Heart left ventricle (tissue), 16 donors: ENCODE results near the gene RIMOC1. TPM values are rescaled to one million over a fixed set of nuclear protein-coding genes. Genes with fewer than 3 reads are reported as not detected.

Experiments
- ATAC-seq, 4 donors: fragments of 200-7000 bp; cut with Tn5 transposase; one replicate each; pipeline ENCODE4 v1.9.1; 2020 to 2022; ENCODE audit warnings: moderate library complexity in 4 of 4, mild to moderate bottlenecking in 3 of 4, moderate number of reproducible peaks in 1 of 4
- DNase-seq, 5 donors: peaks; one replicate each; pipeline ENCODE4 v3.0.0-alpha.2; 2020
- H3K27ac ChIP-seq, 12 donors: fragments of 200-600 bp; sonication (generic) in 4 of 12; one replicate each; pipeline versions ENCODE4 v1.5.0 to v1.8.0; 2016 to 2022; ENCODE audit warnings: mild to moderate bottlenecking in 2 of 12
- H3K27me3 ChIP-seq, 9 donors: fragments of 200-600 bp; sonication (generic) in 2 of 9; one replicate each; pipeline versions ENCODE4 v1.5.1 to v1.8.0; 2016 to 2022; ENCODE audit warnings: mild to moderate bottlenecking in 3 of 9
- H3K36me3 ChIP-seq, 9 donors: fragments of 200-600 bp; sonication (generic) in 2 of 9; one replicate each; pipeline versions ENCODE4 v1.5.0 to v1.8.0; 2018 to 2022; ENCODE audit warnings: mild to moderate bottlenecking in 2 of 9
- H3K4me1 ChIP-seq, 12 donors: fragments of 200-600 bp; sonication (generic) in 4 of 12; one replicate each; pipeline versions ENCODE4 v1.5.0 to v1.8.0; 2016 to 2022; ENCODE audit warnings: mild to moderate bottlenecking in 3 of 12
- H3K4me3 ChIP-seq, 12 donors: fragments of 200-600 bp; sonication (generic) in 4 of 12; one replicate each; pipeline versions ENCODE4 v1.5.0 to v1.8.0; 2017 to 2022; ENCODE audit warnings: mild to moderate bottlenecking in 9 of 12, moderate library complexity in 4 of 12
- H3K9me3 ChIP-seq, 12 donors: fragments of 200-600 bp; sonication (generic) in 4 of 12; one replicate each; pipeline versions ENCODE4 v1.5.0 to v1.8.0; 2016 to 2022; ENCODE audit warnings: mild to moderate bottlenecking in 1 of 12
- CTCF ChIP-seq, 12 donors: fragments of 200-600 bp; sonication (generic) in 4 of 12; IDR thresholded peaks; one replicate each; pipeline versions ENCODE4 v1.5.0 to v1.8.0; 2018 to 2022; ENCODE audit warnings: antibody characterized with exemption in 12 of 12, mild to moderate bottlenecking in 5 of 12
- POLR2A ChIP-seq, 2 donors: fragments of 450-650 bp; IDR thresholded peaks; one replicate each; pipeline ENCODE4 v1.6.1; 2017; ENCODE audit warnings: antibody characterized with exemption in 2 of 2, mild to moderate bottlenecking in 2 of 2, moderate library complexity in 2 of 2
- WGBS, 4 donors: extraction: QIAGEN DNeasy Blood & Tissue Kit in 2 of 4; methylation state at CpG; one replicate each; pipeline versions ENCODE4 v1.1.5 to v1.1.7; 2013 to 2018; 5-methylcytosine and 5-hydroxymethylcytosine counted together
- intact Hi-C, 10 donors: fragments of 100-400 bp; cut with DNase I; formaldehyde crosslinking; loops; one replicate each; pipeline versions ENCODE4 v1.11.1 to v1.14.2; 2022
- polyA plus RNA-seq, 2 donors: library from polyadenylated mRNA; stranded (reverse); fragments of 200-250 nt; gene quantifications; one replicate each; pipeline ENCODE4 v1.2.3, GENCODE V29; 2013
- total RNA-seq, 9 donors: library from RNA; depleted of rRNA in 2 of 9; stranded (reverse); fragments of >200 nt in 2 of 9; fragmentation: NEBNext Ultra II Directional in 3 of 9; extraction: Animal tissue kit (Norgen Biotek cat#: 25700) in 3 of 9; gene quantifications; one replicate each; pipeline versions ENCODE4 v1.1.0 to v1.2.4, GENCODE V29; 2016 to 2023
- donor health status: ischemic (EF 13 %, LVEDD 7.1; RV severe dilation, severe dysfunction).
- donor health status: healthy with polysubstance abuse.
- donor health status: DM: no; HTN: yes; CAD: no.
- donor health status: DM: no; HTN: no; CAD: no.
- donor health status: ischemic (EF 25% LVEDD 6.9; RV normal size, moderate dysfunction).
- donor health status: ischemic (EF 25% LVEDD 5.7; RV mildly dilated, moderate dysfunction).
- donor health status: healthy.
- donor health status: DM: yes; HTN: yes; CAD: no.
- donor health status: ischemic (EF 35%, LVEDD 5.7; RV mildly dilated, moderate dysfunction).
- donor health status: nonischemic (EF 11% LVEDD 7.7; RV severe dilation, severe dysfunction).
- donor health status: DM: yes; HTN: yes; CAD: no.
- donor health status: PGD.
- donor health status: ischemic (EF 29% LVEDD 5.4; RV normal size, mild dysfunction).
- donor health status: nonischemic (EF 23%, LVEDD 6.1; RV moderate dilation, normal function).

The RIMOC1 gene
- total and polyA plus RNA-seq, 11 donors, result 4.4 to 24.0 (median 15.6) TPM

- Histone ChIP-seq H3K9me3 (peaks cover 0 to 19% (median 0%) of the 10 kb centered on the region in 12 donors), H3K27ac (no peak overlapping the region), H3K4me3 (no peak overlapping the region), H3K4me1 (no peaks in the 10 kb centered on the region), H3K36me3 (no peaks in the 10 kb centered on the region), H3K27me3 (no peaks in the 10 kb centered on the region)
- WGBS, 4 donors, result 75 to 94% (median 82%) methylated on average over 3 of the region's 3 CpGs
- ATAC-seq (no peak), DNase-seq (no peak)
- TF ChIP-seq CTCF (IDR thresholded peaks at IDR 0.05), result no peak
- no peak for TF ChIP-seq POLR2A (IDR thresholded peaks at IDR 0.05)
- intact Hi-C loops, result no loop called here
Measured at GRCh38 chr5:41951224-41951623, 47.1 kb downstream of the RIMOC1 start.

Other genes with a start within 250 kb of the RIMOC1 start
- 100 to 1,000 TPM in 8 of 9 donors, 10 to 100 TPM in 1; 73.4 to 363 (median 205) TPM for gene OXCT1, start 33.9 kb upstream of the RIMOC1 start, total RNA-seq
- gene OXCT1, start 33.9 kb upstream of the RIMOC1 start, polyA plus RNA-seq, result 100 to 1,000 TPM in 1 of 2 donors, 10 to 100 TPM in 1; 50.7 to 148 TPM
- gene FBXO4, start 20.9 kb downstream of the RIMOC1 start, total RNA-seq, result 1 to 10 TPM; 2.4 to 8.1 (median 3.4) TPM
- 1 to 10 TPM; 2.5 to 3.9 TPM for gene FBXO4, start 20.9 kb downstream of the RIMOC1 start, polyA plus RNA-seq